ENCODE measurements around the gene PDSS2. TPM values are rescaled to one million over a fixed set of nuclear protein-coding genes. Genes with fewer than 3 reads are reported as not detected.

Gene PDSS2
- total RNA-seq, 1 donor from 2014 or later: 14.9 TPM

DNA sequence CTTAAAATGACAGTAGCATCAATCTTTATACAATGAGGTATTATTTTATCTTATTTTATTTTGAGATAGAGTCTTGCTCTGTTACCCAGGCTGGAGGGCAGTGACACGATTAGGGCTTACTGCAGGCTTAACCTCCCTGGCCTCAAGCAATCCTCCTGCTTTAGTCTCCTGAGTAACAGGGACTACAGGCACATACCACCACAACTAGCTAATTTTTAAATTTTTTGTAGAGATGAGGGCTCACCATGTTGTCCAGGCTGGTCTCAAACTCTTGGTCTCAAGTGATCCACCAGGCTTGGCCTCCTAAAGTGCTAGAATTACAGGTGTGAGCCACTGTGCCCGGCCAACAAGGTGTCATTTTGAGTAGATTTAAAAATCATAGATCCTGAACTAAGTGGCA, 125.9 kb downstream of the PDSS2 start:
- Histone ChIP-seq H3F3A (ENCODE audit: low read depth) (no peaks in the 10 kb centered on the region), H3K27ac (no peak overlapping the region), H3K9ac (no peak overlapping the region), H3K4me2 (no peak overlapping the region), H3K79me2 (ENCODE audit: low read depth) (no peaks in the 10 kb centered on the region), H2AFZ (replicated peaks) (no peak overlapping the region), H4K20me1 (ENCODE audit: low read depth) (no peaks in the 10 kb centered on the region), H3K36me3 (no peaks in the 10 kb centered on the region), H3K9me3 (ENCODE audit: low read depth) (no peaks in the 10 kb centered on the region), H3K4me1 (no peaks in the 10 kb centered on the region), H3K27me3 (no peaks in the 10 kb centered on the region), H3K4me3 (no peak overlapping the region)
- no peak for TF ChIP-seq EZH2phosphoT487 (IDR thresholded peaks at IDR 0.05)
- TF ChIP-seq CTCF (IDR thresholded peaks at IDR 0.05): no peak
- TF ChIP-seq EZH2 (IDR thresholded peaks at IDR 0.05): no peak
- Mint-ChIP-seq H3K4me1 (no peaks in the 10 kb centered on the region), H3K4me3 (no peak overlapping the region), H3K27ac (no peak overlapping the region), H3K36me3 (no peaks in the 10 kb centered on the region), H3K27me3 (ENCODE audit: insufficient read depth, low read depth) (no peaks in the 10 kb centered on the region), H3K9me3 (no peaks in the 10 kb centered on the region)
- DNase-seq (ENCODE audit: low spot score): no peak

- Histone ChIP-seq H3K27me3 (no peaks in the 10 kb centered on the region), H3K4me2 (no peak overlapping the region), H3K36me3 (no peaks in the 10 kb centered on the region), H3K9ac (no peak overlapping the region), H2AFZ (replicated peaks) (no peak overlapping the region), H3K4me3 (no peak overlapping the region), H3K4me1 (no peaks in the 10 kb centered on the region), H3K9me3 (ENCODE audit: low read depth) (no peaks in the 10 kb centered on the region), H3K27ac (no peak overlapping the region), H3F3A (ENCODE audit: low read depth) (no peaks in the 10 kb centered on the region), H3K79me2 (ENCODE audit: low read depth) (no peaks in the 10 kb centered on the region), H4K20me1 (ENCODE audit: low read depth) (no peaks in the 10 kb centered on the region)
- Mint-ChIP-seq H3K27me3 (ENCODE audit: insufficient read depth, low read depth) (no peaks in the 10 kb centered on the region), H3K9me3 (no peaks in the 10 kb centered on the region), H3K4me1 (no peaks in the 10 kb centered on the region), H3K27ac (no peak overlapping the region), H3K4me3 (no peak overlapping the region), H3K36me3 (no peaks in the 10 kb centered on the region)
- DNase-seq (ENCODE audit: low spot score): no peak
- TF ChIP-seq EZH2 (IDR thresholded peaks at IDR 0.05) (no peak), EZH2phosphoT487 (IDR thresholded peaks at IDR 0.05) (no peak), CTCF (IDR thresholded peaks at IDR 0.05) (no peak)
Measured at GRCh38 chr6:107331409-107332386, 127.7 kb downstream of the PDSS2 start.

GRCh38 chr6:107330168-107330567, 129.2 kb downstream of the PDSS2 start:
- no peaks in the 10 kb centered on the region for H3K4me1 ChIP-seq
- no peaks in the 10 kb centered on the region for H4K20me1 ChIP-seq (ENCODE audit: low read depth)
- H3K4me3 ChIP-seq: no peak overlapping the region
- TF ChIP-seq EZH2 (IDR thresholded peaks at IDR 0.05) (no peak), EZH2phosphoT487 (IDR thresholded peaks at IDR 0.05) (no peak), CTCF (IDR thresholded peaks at IDR 0.05) (no peak)
- Mint-ChIP-seq H3K4me3 (no peak overlapping the region), H3K4me1 (no peaks in the 10 kb centered on the region), H3K9me3 (no peaks in the 10 kb centered on the region), H3K27me3 (ENCODE audit: insufficient read depth, low read depth) (no peaks in the 10 kb centered on the region), H3K36me3 (peaks cover 5% of the 10 kb centered on the region), H3K27ac (no peak overlapping the region)
- no peak overlapping the region for H3K4me2 ChIP-seq
- H2AFZ ChIP-seq (replicated peaks): no peak overlapping the region
- H3K27ac ChIP-seq: no peak overlapping the region
- H3K27me3 ChIP-seq: no peaks in the 10 kb centered on the region
- H3K79me2 ChIP-seq (ENCODE audit: low read depth): no peaks in the 10 kb centered on the region
- H3K9ac ChIP-seq: no peak overlapping the region
- H3F3A ChIP-seq (ENCODE audit: low read depth): no peaks in the 10 kb centered on the region
- H3K9me3 ChIP-seq (ENCODE audit: low read depth): no peaks in the 10 kb centered on the region
- DNase-seq (ENCODE audit: low spot score): no peak
- no peaks in the 10 kb centered on the region for H3K36me3 ChIP-seq
